ENCODE data around the gene PTPRK.

PTPRK gene

DNA sequence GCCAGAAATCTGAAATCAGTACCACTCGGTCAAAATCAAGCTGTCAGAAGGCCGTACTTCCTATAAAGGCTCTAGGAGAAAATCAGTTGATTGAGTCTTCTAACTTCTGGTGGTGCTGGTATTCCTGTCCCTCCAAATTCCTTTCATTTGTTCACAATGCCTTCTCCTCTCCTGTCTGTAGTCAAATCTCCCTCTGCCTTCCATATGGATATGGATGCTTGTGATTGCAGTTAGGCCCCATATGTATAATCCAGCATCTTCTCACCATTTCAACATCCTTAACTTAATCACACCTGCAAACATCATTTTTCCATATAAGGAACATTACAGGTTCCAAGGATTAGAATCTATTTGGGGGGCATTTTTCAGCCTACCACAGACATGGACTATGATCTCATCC lies 331.7 kb downstream of the PTPRK start:
- no peak for DNase-seq (ENCODE audit: low spot score)

DNA sequence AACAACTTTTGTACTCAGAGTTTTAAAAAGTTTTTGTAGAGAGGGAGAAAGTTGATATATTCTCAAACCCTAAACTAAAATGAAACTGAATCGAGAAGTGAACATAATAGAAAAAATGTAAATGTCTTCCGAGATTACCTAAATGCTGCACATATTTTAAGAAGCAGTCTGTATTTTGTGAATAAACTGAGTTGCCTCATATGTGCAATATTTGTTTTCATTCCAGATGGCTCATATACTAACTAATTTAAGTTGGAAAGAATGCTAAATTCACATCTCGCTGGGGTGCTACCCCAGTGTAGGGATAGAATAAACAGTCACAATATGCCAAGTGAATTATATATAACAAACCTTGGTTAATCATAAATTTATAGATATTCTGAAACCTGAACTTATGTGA lies 333.7 kb downstream of the PTPRK start:
- DNase-seq (ENCODE audit: low spot score), result no peak

DNA sequence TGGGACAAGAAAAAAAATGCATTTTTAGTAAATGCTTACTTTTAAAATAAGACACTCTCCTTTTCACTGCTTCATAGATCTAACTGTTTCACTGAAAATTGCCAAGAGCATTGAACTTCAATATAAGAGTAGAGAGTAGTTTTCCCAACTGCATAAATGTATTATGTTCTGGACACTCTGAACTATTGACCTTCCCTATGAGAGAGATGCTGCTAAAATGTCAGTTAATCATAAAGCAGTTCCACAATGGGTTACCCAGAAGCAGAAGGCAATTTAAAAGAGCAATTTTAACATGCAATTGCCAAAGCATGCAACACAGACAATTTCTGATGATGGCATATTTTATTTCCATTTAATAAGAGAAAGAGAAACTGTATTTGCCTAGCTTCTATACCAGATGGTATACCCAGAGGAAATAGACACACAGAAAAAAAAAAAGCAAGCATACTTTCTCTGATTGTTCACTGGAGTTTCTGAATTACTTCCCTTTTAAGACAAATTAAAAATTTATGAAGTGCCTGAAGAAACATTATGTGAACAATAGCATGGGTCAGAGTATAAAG lies 340.4 kb downstream of the PTPRK start:
- DNase-seq (ENCODE audit: low spot score), result no peak

DNA sequence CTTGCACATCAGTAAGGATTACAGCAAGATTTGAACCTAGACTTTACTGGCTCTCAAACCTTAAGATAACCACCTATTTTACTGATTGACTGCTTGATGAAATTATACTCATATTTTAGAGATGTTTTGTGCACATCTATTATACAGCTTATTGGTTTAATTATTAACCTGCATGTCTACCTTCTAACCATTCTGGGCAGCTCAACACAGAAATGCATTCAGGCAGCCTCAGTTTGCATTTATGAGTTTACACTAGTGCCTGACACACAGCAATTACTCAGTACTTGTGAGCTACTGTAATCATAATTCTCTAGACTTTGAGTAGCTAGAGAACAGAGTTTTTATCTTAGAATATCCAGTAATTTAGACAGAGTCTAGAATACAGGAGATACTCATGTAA lies 345.7 kb downstream of the PTPRK start:
- DNase-seq (ENCODE audit: low spot score), result no peak

DNA sequence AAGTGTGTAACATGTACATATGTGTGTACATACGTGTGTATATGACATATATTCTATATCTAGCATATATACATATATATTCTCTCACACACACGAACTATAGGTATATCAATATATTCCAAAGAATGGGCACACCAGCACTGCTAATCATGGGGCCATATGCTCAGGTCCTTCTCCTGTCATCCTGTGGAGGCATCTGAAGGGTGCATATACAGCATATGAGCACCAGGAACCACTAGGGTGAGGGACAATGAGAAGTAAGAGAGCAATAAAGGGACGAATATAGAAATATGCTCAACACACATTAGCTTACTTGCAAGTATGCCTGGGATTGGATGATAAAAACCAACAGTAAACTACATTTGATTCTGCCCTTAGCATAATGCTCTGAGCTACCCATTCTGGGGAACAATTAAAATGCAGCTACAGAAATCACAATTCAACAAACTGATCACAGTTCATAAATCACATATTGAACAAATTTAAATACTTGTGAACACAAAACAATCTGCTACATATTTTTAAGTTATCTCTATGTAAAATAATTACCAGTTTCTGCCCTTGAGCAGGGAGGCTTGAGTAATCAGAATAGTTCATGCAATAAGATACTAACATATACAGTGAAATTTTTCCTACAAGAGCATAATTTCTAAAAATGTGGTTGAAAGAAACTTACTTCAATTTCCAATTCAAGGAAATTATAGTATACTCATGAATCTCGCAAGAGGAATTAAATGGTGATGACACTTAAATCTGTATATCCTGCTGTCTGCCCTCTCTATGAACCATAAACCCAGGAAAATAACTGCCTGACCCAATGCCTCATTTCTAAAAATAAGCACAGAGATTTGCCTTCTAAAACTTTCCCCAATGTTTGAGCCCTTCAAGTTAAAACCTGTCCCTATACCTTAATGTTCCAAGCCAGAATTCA lies 347.4 kb downstream of the PTPRK start:
- no peak for DNase-seq (ENCODE audit: low spot score)

DNA sequence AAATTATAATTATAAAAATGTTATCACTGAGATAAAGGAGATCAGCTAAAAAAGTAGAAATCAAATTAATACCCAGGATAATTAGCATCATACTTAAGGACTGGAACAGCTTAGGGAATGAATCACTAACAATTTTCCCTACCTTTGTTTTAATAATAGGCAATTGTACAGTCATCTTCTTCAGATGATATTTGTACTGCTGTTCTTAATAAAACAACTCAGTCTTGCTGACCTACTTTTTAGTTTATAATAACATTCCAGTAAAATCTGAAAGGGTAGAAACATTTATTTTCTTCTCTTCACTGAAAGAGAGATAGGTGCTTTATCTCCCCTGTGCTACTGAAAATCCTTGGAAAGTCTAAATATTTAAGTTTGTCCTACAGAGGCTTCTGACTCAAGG lies 348.3 kb downstream of the PTPRK start:
- DNase-seq (ENCODE audit: low spot score), result no peak

DNA sequence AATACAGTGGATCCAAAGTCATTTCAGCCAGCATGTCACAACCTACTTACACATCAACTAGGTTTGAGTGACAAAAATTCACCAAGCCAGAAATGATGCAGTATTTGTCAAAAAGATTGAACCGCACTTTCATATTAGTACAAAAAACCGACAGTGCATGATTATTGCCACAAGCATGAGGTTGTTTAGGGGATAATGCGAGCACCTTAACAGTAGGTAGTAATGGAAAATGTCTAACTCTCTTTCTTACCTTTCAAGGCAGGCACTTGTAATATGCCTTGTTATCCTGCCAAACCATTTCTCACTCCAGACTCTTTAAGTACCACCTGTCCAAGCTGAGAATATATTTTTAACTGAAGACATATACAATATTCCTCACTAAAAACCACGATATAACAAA lies 349.2 kb downstream of the PTPRK start:
- no peak for DNase-seq (ENCODE audit: low spot score)

DNA sequence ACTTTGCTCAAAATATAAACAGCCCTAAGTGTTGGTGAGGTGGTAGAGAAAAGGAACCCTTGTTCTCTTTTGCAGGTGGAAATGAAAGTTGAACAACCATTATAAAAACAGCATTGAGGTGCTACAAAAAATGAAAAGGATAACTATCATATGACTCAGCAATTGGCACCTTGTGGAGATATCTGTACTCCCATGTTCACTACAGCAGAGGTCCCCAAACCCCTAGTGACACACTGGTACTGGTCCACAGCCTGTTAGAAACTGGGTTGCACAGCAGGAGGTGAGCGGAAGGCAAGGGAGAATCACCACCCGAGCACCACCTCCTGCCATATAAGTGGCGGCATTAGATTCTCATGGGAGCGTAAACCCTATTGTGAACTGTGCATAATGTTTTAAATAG lies 352.2 kb downstream of the PTPRK start:
- DNase-seq (ENCODE audit: low spot score), result no peak

DNA sequence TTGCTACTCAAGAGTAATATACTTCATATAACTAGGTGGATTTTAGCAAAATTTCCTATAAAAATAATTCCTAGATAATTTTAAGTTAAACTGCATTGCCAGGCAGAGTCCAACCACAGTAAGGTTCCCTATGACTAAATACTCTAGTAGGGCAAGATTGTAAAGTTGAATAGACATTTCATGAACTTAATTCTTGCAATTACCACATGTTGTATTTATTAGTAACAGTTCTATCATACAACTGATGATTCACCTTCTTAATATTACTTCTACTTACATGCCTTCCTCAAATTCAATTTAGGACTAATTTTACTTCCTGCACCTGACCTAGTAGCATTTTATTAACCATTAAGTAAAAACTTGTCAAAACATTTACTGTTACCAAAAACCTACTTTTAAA lies 352.8 kb downstream of the PTPRK start:
- no peak for DNase-seq (ENCODE audit: low spot score)

DNA sequence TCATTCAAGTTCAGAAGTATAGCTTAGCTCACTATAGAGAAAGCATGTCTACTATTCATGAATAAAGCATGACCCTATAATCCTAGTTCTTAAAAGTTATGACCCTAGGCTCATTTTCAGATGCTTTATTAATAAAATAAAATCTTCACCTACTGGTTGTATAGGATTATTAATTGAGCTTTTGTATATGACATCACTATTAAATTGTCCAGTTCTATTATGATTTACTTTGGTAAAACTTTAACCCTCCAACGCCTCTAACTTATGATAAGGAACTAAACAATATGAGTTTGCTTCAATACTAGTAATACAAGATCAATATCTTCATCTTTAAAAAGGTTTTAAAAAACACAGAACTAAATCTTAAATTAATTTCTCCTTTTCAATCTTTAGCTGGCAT lies 356.1 kb downstream of the PTPRK start:
- DNase-seq (ENCODE audit: low spot score), result no peak

DNA sequence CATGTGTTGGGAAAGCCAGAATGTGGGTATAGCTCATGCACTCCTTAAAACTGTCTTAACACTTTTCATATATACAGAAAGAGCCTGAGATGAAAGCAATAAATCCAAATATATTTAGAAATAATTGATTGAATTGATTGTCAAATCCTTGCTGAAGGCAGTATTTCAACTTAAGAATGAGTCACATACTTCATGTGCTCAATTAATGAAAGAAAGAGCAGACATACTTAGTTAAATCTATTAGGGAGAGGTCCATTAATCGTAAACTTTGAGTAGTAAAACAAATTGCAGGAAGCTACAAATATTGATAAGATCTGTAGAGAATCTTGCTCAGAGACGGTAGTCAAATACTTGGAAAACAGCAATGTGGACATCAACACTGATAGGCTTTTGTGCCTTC lies 358.0 kb downstream of the PTPRK start:
- no peak for DNase-seq (ENCODE audit: low spot score)

DNA sequence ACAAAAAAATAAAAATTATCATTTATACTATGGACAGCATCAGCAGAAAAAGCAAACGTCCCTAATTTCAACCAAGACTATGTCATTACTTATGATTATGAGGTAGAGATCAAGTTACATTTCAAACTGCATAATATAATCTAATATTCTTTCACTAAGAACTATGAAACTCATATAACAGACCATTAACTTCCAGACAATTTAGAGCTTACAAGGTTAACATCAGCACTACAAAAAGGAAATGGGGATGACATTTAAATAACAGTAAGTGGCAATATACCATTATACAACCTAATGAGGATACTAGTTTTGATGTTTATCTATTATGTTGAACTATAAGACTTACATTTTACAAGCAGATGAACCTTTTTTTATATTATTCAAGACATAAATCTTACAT lies 358.6 kb downstream of the PTPRK start:
- no peak for DNase-seq (ENCODE audit: low spot score)

DNA sequence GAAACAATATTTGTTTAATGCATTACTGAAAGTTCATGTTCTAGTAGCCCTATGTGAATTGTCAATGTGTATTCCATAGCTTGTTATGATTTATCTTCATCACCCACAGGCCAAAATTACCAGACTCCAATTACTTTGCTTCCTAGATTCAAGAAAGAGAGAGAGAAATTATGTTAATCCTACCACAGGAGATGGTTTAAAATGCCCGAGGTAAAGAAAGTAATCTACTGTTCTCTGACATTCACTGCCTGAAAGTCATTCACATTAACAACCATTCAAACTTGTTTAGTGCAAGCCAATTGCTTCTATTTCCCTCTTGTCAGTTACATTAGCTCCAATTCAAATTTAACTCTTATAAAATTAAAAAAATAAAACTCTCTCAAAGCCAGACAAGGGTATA lies 359.1 kb downstream of the PTPRK start:
- no peak for DNase-seq (ENCODE audit: low spot score)

DNA sequence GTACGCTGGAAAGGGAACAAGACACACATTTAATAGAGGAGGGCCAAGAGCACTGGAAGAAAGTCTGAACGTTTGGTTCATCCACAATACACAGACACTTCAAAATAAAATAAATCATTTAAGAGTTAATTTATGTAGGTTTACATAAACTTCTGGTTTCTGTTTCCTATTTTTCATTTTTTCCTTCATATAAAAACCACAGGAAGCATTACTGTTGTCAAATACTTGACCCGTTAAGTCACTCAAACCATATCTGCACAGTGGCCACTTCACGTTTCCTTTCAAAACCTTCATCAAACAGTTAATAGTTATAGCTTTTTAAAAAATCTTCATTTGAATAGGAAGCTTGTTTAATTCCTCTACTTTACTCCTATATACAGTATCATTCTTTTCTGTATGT lies 361.9 kb downstream of the PTPRK start:
- no peak for DNase-seq (ENCODE audit: low spot score)

DNA sequence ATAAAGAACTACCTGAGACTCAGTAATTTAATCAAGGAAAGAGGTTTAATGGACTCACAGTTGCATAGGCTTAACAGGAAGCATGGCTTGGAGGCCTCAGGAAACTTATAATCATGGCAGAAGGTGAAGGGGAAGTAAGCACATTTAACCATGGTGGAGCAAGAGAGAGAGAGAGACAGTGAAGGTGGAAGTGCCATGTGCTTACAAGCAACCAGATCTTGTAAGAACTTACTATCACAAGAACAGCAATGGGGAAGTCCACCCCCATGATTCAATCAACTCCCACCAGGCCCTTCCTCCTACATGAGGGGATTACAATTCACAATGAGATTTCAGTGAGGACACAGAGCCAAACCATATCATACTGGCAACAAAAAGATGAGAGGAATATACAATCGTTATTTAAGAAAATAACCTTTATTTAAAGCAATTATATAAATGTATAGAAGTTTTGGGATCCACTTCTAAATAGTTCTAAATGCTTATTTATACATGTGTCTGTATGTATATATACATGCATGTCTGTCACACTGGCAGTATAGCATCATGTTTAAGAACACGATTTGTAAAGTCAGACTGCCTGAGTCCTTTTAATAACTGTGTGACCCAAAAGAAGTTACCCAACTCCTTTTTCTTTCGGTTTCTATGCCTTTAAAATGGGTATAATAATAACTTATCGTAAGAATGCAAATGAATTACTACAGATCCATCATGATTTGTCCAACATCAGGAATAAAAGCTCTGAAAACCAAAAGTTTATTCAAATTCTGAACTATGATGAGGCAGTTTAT lies 363.9 kb downstream of the PTPRK start:
- DNase-seq (ENCODE audit: low spot score), result no peak

DNA sequence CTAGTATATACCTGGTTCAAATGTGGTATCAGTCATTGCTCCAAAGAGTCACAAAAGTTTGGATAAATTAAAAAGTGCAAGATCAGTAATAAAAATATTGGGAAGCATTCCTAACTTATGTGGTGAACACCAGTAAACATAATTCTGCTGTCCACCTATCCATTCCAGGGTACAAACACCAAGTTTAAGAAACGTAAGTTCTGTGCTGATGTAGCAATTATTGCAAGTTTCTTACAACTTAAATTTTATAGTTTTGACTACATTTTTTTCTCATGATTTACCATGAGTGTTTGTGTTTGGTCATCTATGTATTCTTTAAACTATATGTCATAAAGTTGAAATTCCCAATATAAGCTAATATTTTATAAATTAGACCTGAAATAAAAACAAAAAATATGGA lies 364.6 kb downstream of the PTPRK start:
- DNase-seq (ENCODE audit: low spot score), result no peak

DNA sequence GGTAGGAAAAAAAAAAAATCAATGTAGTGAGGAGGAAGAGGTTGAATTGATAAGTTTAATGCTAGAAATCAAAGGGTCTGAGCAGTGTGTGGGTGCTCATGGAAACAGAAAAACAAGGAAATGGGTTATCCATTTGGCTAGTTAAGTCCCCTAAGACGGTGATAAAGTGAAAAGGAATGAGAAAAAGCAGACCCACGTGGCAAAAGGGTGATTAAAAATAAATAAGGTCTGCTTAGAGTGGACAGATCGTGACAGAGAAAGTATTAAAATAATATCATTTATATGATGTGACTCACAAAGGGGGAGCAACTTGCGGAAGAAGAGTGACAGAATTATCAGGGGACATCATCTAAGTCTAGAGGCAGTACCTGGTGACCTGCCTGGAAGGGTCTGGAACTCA lies 367.8 kb downstream of the PTPRK start:
- no peak for DNase-seq (ENCODE audit: low spot score)

DNA sequence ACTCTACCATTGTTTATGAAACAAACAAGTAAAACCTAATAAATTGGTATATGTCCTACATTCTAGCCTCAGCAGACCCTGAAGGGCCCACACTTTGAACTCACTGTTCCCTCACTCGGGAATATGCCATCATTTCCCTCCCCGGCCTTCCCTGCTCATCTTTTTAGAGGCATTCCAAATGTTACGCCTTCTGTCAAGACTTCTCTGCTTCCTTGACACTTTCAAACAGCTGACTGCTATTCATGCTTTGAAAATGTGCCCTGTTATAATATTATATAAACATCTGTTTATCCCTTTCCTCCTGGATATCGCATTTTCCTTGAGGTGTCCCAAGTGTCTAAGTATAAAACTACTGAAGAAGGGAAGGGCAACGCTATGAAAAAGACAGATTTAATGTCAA lies 370.0 kb downstream of the PTPRK start:
- DNase-seq (ENCODE audit: low spot score), result no peak

DNA sequence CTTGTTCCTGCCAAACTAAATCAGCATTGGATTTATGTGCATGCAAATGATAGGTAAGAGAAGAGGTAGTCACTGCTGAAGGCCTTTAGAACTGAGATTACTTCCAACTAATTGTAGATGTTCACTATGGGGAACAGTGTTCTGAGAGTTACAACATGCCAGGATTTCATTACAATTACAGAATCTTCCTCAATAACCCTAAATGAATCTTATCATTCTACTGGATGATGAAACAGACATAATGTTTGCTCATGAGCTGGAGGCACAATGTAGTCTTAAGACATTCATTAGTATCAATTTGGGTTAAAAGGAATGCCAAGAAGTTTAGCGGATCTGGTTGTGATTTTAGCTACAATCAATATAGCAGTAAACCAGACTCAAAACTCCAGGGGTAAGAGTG lies 370.6 kb downstream of the PTPRK start:
- no peak for DNase-seq (ENCODE audit: low spot score)

DNA sequence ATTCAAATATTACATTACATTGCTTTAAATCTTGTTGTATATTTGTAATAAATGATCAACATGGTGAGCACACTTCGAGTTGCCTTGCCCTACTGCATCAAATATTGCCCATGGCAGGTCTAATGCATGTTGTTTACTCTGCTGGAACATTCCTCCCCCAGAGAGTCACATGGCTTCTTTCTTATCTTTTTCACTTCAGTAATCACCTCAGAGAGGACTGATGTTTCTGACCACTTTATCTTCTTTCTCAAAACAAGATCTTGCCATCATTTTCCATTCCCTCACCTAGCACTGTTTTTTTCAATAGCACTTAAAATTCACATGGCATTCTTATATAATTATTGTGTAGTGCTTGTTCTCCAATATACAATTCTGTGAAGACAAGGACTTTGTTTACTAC lies 376.1 kb downstream of the PTPRK start:
- DNase-seq (ENCODE audit: low spot score), result no peak

DNA sequence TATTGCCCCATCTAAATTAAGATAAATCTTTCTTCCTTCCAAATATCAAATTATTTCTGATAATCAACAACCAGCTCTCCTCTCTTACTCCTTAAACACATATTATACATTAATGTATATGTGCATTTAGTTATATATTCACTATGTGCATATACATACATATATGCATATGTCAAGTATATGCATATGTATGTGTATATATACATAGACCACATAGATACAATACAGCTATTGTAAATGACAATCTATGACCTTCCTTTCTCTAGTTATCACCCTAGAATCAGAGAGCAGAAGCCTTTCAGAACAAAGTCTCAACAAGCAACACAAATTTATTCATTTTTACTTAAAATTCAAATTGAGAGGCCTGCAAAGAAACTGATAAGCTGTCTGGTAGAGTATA lies 378.5 kb downstream of the PTPRK start:
- DNase-seq (ENCODE audit: low spot score), result no peak

DNA sequence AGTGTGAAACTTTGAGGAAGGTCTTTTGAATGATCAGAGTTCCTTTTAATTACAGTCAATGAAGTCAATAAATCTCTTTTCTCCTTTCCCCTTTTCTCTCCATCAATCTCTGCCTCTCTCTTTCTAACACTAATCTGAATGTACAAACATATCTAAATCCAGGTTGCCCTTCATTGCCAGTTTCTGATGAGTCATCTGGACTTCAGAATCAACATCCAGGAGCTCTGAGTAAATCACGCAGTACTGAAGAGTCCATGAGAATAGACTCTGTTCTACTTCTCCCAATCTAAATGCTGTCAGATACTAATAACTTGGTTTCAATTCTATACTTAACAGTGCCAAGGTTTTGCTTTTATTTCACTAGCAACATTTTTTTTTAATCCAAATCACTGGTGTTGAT lies 380.9 kb downstream of the PTPRK start:
- no peak for DNase-seq (ENCODE audit: low spot score)

DNA sequence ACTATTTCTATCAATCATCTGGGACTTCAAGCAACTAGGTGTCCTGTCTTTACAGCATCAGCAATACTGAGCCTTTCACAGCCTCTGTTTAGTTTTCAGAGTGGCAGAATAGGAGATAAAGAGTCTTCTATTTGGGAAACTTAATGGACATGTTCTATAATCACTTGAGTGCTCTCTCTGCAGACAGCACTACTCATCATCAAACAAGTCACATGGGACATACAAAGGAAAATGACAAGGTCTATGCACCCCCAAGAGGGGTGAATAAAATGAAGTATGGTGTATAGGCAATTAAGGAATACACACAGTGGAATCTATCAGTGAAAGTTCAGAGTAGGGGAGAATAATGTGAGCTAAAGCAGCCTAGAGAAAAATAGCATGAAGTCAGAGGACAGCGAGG lies 381.7 kb downstream of the PTPRK start:
- DNase-seq (ENCODE audit: low spot score), result no peak

Measured in cerebellar cortex (tissue), 1 donor.